ENCODE data around the gene TMEM185B.
A peak's percentile ranks its signal among the peaks of the same experiment; 100 is the strongest.

Gene TMEM185B

DNA sequence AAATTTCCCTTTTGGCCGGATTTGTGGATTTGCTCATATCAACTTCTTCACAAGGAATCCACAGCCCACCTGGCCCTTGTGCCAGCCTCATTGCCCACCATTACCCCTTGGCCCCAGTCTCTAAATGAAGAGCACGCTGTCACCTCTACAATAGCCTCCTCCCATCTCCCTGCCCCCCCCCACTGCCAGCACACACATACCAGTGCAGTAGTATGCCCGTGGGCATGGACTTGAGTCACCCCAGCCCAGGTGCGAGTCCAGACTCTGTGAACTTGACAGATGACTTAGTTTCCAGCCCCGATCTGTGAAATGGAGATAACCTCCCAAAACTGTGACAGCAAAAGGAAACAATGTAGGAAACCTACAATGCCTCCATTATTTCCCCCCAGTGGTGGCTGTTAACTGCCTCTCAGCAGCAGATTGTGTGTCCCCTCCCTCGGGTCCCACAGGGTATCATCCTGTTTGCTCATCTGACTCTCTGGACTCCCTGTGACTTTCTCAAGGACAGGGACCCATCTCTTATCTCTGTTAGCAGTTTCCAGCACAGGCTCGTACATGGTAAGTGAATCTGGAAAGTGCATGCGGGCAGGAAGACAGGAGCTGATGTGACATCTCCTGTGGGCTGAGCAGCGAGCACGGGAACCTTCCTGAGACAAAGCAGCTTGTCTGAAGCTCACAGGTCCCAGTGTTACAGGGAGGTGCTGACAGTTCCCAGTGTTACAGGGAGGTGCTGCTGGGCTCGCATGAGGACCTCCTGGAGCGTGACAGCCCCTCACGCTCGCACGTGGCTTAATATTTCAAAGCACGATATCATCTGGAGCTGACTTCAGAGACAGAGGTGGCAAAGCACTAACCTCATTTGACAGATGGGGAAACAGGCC, 4.2 kb upstream of the TMEM185B start:
- TF ChIP-seq, protein P1, sequence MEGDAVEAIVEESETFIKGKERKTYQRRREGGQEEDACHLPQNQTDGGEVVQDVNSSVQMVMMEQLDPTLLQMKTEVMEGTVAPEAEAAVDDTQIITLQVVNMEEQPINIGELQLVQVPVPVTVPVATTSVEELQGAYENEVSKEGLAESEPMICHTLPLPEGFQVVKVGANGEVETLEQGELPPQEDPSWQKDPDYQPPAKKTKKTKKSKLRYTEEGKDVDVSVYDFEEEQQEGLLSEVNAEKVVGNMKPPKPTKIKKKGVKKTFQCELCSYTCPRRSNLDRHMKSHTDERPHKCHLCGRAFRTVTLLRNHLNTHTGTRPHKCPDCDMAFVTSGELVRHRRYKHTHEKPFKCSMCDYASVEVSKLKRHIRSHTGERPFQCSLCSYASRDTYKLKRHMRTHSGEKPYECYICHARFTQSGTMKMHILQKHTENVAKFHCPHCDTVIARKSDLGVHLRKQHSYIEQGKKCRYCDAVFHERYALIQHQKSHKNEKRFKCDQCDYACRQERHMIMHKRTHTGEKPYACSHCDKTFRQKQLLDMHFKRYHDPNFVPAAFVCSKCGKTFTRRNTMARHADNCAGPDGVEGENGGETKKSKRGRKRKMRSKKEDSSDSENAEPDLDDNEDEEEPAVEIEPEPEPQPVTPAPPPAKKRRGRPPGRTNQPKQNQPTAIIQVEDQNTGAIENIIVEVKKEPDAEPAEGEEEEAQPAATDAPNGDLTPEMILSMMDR (IDR thresholded peaks at IDR 0.05; ENCODE audit: unreplicated experiment in 3 of 3) = no peak
- H3K9me3 Mint-ChIP-seq = no peaks in the 10 kb centered on the region
- peak overlapping the region in 1 of 3 experiments; percentile 12 for H3K4me3 Mint-ChIP-seq
- peaks cover 7% of the 10 kb centered on the region for H3K4me1 Mint-ChIP-seq
- peaks cover 1% of the 10 kb centered on the region for H3K36me3 Mint-ChIP-seq (ENCODE audit: low read depth)
- H3K27ac Mint-ChIP-seq = no peak overlapping the region
- peaks cover 58% of the 10 kb centered on the region for H3K27me3 Mint-ChIP-seq (ENCODE audit: low read depth)

DNA sequence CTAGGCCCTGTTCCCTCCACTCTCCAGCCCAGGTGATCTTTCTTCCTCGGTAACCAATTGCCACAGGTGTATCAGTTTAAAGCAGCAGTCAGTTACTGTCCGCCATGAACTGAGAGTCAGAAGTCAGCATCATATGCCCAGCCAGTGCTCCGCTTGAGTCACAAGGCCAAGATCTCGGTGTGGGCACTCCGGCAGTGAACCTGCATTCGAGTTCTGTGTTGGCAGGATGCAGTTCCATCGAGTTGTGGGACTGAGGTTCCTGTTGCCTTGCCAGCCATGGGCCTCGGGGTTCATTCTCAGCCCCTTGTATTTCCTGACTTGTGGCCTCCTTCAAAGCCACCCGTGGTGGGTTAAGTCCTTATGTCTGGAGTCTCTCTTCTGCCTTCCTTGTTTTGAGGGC, 3.1 kb upstream of the TMEM185B start:
- TF ChIP-seq, protein P1 (IDR thresholded peaks at IDR 0.05; ENCODE audit: unreplicated experiment in 3 of 3) = no peak
- Mint-ChIP-seq H3K36me3 (ENCODE audit: low read depth) (peaks cover 11% of the 10 kb centered on the region), H3K4me1 (peaks cover 11% of the 10 kb centered on the region), H3K27ac (peak overlapping the region in 1 of 3 experiments; percentile 34), H3K4me3 (peak overlapping the region; percentile 22 to 45 (median 43)), H3K9me3 (peaks cover under 1% of the 10 kb centered on the region), H3K27me3 (ENCODE audit: low read depth) (peaks cover 56% of the 10 kb centered on the region)

DNA sequence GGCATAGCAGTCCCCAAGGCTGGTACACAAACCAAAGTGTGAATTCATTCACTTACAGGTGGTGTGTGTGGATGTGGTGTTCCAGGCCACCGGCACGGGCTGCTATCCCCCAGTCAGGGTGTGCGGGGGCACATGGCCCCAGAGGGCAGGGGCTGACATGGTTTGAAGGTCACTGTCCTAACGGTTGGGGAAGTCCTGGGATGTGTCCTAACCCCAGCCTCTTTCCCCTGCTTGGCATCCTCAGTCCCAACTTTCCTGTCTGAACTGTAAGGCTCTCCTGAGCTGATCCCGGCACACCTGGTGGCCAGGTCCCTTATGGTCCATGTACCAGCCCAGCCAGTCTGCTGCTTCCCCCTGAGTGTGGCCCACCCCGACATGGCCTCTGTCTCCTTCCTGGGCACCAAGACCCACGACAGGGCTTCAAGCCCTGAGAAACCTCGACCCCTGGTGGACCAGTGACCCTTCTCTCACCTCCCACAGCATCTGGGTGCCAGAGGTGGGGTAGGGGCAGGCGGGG, 2.4 kb upstream of the TMEM185B start:
- TF ChIP-seq, protein P1 (IDR thresholded peaks at IDR 0.05; ENCODE audit: unreplicated experiment in 3 of 3) = no peak
- H3K36me3 Mint-ChIP-seq (ENCODE audit: low read depth) = peaks cover 18% of the 10 kb centered on the region
- H3K9me3 Mint-ChIP-seq = peaks cover 7% of the 10 kb centered on the region
- peak overlapping the region; percentile 34 to 52 (median 46) for H3K4me3 Mint-ChIP-seq
- H3K4me1 Mint-ChIP-seq = peaks cover 15% of the 10 kb centered on the region
- no peak overlapping the region for H3K27ac Mint-ChIP-seq
- H3K27me3 Mint-ChIP-seq (ENCODE audit: low read depth) = peaks cover 50% of the 10 kb centered on the region

DNA sequence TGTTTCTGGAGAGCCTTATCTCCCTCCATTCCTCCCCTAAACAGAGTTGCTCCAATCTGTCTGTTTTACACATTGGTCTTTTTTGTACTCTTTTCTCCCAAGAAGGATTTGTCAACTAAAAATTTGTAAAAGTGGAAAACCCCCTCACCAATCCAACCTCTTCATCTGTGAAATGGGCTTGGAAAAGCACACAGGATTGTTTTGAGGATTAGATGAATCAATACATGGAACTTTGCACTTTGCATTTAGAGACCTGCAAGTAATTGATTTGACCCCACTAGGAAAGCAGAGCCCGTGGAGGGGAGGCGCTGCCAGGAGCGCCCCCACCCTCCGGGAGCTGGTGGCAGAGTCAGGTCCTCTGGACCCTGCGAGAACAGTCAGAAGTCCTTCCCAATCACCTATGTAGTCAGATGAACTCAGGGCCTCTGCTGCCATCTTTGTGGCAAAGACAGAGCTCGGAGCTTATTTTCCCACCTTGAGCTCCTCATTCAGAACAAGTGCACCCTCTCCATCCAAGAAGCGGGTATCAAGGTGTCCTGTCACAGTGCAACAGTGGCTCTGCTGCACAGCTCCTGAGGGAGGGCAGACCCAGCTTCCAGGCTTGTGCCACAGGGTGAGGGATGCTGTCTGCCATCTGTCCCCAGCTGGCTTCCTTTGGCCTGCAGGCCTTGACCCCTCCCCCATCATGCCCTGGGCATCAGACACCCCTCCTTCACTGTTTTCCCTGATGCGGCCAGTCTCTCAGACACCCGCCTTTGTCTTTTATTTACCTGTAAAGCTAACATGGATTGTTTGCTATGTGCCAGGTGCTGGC, 1.7 kb upstream of the TMEM185B start:
- peaks cover 24% of the 10 kb centered on the region for H3K36me3 Mint-ChIP-seq (ENCODE audit: low read depth)
- TF ChIP-seq, protein P1 (IDR thresholded peaks at IDR 0.05; ENCODE audit: unreplicated experiment in 3 of 3) = no peak
- peaks cover 15% of the 10 kb centered on the region for H3K4me1 Mint-ChIP-seq
- peaks cover 7% of the 10 kb centered on the region for H3K9me3 Mint-ChIP-seq
- no peak overlapping the region for H3K27ac Mint-ChIP-seq
- H3K27me3 Mint-ChIP-seq (ENCODE audit: low read depth) = peaks cover 49% of the 10 kb centered on the region
- H3K4me3 Mint-ChIP-seq = peak overlapping the region; percentile 82 to 84 (median 83)

- peaks cover 46% of the 10 kb centered on the region for H3K27me3 Mint-ChIP-seq (ENCODE audit: low read depth)
- H3K4me1 Mint-ChIP-seq = peaks cover 15% of the 10 kb centered on the region
- peak overlapping the region; percentile 82 to 84 (median 83) for H3K4me3 Mint-ChIP-seq
- TF ChIP-seq, protein P1 (IDR thresholded peaks at IDR 0.05; ENCODE audit: unreplicated experiment in 3 of 3) = no peak
- peaks cover 10% of the 10 kb centered on the region for H3K9me3 Mint-ChIP-seq
- peaks cover 29% of the 10 kb centered on the region for H3K36me3 Mint-ChIP-seq (ENCODE audit: low read depth)
- H3K27ac Mint-ChIP-seq = no peak overlapping the region
Observed at GRCh38 chr2:120224256-120224655, 1.1 kb upstream of the TMEM185B start.
